Measurements from ENCODE around the gene SPSB1.

DNA sequence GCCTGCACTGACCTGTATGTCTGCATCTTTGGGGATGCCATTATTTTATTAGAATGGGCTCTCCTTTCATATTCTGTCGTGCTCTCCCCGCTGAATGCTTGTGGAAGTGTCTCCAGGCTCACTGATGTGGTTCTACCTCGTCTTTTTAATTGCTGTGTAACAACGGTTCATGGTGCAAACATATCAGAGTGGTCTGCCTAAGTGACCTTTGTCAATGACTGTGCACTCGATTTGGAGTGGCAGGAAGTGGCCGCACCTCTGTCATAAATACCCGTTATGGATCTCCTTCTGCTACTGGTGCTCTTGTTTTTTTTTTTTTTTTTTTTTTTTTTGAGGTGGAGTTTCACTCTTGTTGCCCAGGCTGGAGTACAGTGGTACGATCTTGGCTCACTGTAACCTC is 38.3 kb downstream of the SPSB1 start:
- TF ChIP-seq ZNF18 (tag by site-specific recombination; IDR thresholded peaks at IDR 0.05): no peak
- TF ChIP-seq ZFP3 (tag by site-specific recombination; IDR thresholded peaks at IDR 0.05; ENCODE audit: low read depth): no peak
- TF ChIP-seq CTCF (tag by site-specific recombination; IDR thresholded peaks at IDR 0.05): no peak
- no peak for TF ChIP-seq GFI1B (tag by site-specific recombination; IDR thresholded peaks at IDR 0.05)
- TF ChIP-seq, protein P1, sequence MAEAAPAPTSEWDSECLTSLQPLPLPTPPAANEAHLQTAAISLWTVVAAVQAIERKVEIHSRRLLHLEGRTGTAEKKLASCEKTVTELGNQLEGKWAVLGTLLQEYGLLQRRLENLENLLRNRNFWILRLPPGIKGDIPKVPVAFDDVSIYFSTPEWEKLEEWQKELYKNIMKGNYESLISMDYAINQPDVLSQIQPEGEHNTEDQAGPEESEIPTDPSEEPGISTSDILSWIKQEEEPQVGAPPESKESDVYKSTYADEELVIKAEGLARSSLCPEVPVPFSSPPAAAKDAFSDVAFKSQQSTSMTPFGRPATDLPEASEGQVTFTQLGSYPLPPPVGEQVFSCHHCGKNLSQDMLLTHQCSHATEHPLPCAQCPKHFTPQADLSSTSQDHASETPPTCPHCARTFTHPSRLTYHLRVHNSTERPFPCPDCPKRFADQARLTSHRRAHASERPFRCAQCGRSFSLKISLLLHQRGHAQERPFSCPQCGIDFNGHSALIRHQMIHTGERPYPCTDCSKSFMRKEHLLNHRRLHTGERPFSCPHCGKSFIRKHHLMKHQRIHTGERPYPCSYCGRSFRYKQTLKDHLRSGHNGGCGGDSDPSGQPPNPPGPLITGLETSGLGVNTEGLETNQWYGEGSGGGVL (tag by site-specific recombination; IDR thresholded peaks at IDR 0.05): no peak
- no peak for TF ChIP-seq ZNF639 (tag by site-specific recombination; IDR thresholded peaks at IDR 0.05)
- no peak for TF ChIP-seq ZSCAN30 (tag by site-specific recombination; IDR thresholded peaks at IDR 0.05)
- TF ChIP-seq ZNF169 (tag by site-specific recombination; IDR thresholded peaks at IDR 0.05): no peak
- TF ChIP-seq, protein P2, sequence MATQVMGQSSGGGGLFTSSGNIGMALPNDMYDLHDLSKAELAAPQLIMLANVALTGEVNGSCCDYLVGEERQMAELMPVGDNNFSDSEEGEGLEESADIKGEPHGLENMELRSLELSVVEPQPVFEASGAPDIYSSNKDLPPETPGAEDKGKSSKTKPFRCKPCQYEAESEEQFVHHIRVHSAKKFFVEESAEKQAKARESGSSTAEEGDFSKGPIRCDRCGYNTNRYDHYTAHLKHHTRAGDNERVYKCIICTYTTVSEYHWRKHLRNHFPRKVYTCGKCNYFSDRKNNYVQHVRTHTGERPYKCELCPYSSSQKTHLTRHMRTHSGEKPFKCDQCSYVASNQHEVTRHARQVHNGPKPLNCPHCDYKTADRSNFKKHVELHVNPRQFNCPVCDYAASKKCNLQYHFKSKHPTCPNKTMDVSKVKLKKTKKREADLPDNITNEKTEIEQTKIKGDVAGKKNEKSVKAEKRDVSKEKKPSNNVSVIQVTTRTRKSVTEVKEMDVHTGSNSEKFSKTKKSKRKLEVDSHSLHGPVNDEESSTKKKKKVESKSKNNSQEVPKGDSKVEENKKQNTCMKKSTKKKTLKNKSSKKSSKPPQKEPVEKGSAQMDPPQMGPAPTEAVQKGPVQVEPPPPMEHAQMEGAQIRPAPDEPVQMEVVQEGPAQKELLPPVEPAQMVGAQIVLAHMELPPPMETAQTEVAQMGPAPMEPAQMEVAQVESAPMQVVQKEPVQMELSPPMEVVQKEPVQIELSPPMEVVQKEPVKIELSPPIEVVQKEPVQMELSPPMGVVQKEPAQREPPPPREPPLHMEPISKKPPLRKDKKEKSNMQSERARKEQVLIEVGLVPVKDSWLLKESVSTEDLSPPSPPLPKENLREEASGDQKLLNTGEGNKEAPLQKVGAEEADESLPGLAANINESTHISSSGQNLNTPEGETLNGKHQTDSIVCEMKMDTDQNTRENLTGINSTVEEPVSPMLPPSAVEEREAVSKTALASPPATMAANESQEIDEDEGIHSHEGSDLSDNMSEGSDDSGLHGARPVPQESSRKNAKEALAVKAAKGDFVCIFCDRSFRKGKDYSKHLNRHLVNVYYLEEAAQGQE (tag by site-specific recombination; IDR thresholded peaks at IDR 0.05): no peak
- no peak for TF ChIP-seq ZNF10 (tag by site-specific recombination; IDR thresholded peaks at IDR 0.05)
- no peak for TF ChIP-seq ZSCAN23 (tag by site-specific recombination; IDR thresholded peaks at IDR 0.05)
